Endothelial cell of umbilical vein (primary cell): Measurements from ENCODE around the gene PLEKHH2. TPM values are rescaled to one million over a fixed set of nuclear protein-coding genes. Genes with fewer than 3 reads are reported as not detected.

Source experiments
- BruUV-seq: library from RNA; stranded (reverse); fragments of 400-500 nt; replicated peaks from 2 replicates; lab custom pipeline; 2021; lab: Mats Ljungman, UMichigan
- CTCF ChIA-PET: fragments of 300-600, 350-600 bp; sonication (Branson Sonifier 250); formaldehyde crosslinking; loops from one replicate; lab custom pipeline; 2021; ENCODE audit warnings: antibody characterized with exemption, inconsistent platforms; lab: Charles Lee
- POLR2A ChIA-PET: fragments of 300-600, 350-600 bp; sonication (Branson Sonifier 250); formaldehyde crosslinking; loops from one replicate; lab custom pipeline; 2021; ENCODE audit warnings: antibody characterized with exemption, inconsistent platforms; lab: Charles Lee
- DNase-seq: peaks from one replicate; pipeline ENCODE4 v3.0.0-alpha.2; 2011; ENCODE audit warnings: low read depth, low spot score
- FAIRE-seq: peaks from 2 replicates; lab custom pipeline; 2011; peaks lifted over from hg19 to GRCh38; lab: Jason Lieb, UNC
- H2AFZ ChIP-seq: 2 replicates; pipeline ENCODE4 v1.6.0; 2012; ENCODE audit warnings: low read depth, low read length, control low read depth, inconsistent platforms
- H3K27ac ChIP-seq: 2 replicates; pipeline ENCODE4 v1.5.1; 2011; ENCODE audit warnings: low read depth, mild to moderate bottlenecking, control low read depth, low read length, moderate library complexity; ENCODE audit not compliant: insufficient read depth
- H3K27me3 ChIP-seq, 2 experiments: 2 replicates each; pipeline versions ENCODE4 v1.6.0 to v1.6.1; 2011; ENCODE audit warnings: low read length in 2 of 2, mixed read lengths in 1 of 2; ENCODE audit not compliant: control insufficient read depth in 2 of 2, insufficient read depth in 2 of 2
- H3K36me3 ChIP-seq, 2 experiments: 2 replicates in 1 of 2; 3 replicates in 1 of 2; pipeline ENCODE4 v1.5.1; 2011; ENCODE audit warnings: low read length in 2 of 2, mild to moderate bottlenecking in 1 of 2, moderate library complexity in 1 of 2; ENCODE audit not compliant: control insufficient read depth in 2 of 2, insufficient read depth in 2 of 2; ENCODE audit errors: extremely low read depth in 1 of 2
- H3K4me1 ChIP-seq: 3 replicates; pipeline ENCODE4 v1.5.1; 2011; ENCODE audit warnings: mild to moderate bottlenecking, low read length; ENCODE audit not compliant: control insufficient read depth, insufficient read depth; ENCODE audit errors: extremely low read depth
- H3K4me2 ChIP-seq: 2 replicates; pipeline ENCODE4 v1.6.1; 2011; ENCODE audit warnings: low read length, control low read depth, mixed read lengths; ENCODE audit not compliant: insufficient read depth
- H3K4me3 ChIP-seq, 3 experiments: fragments of 200-600 bp in 1 of 3; sonication (generic), shearing (Covaris generic) in 1 of 3; replicated peaks in 1 of 3; 2 replicates each; pipeline ENCODE4 v1.5.1; 2011 to 2016; ENCODE audit warnings: control low read depth in 3 of 3, low read length in 3 of 3, mild to moderate bottlenecking in 2 of 3, inconsistent platforms in 1 of 3, low read depth in 1 of 3, moderate library complexity in 1 of 3; ENCODE audit not compliant: insufficient read depth in 1 of 3
- H3K79me2 ChIP-seq: 2 replicates; pipeline ENCODE4 v1.6.0; 2012; ENCODE audit warnings: low read length, inconsistent platforms; ENCODE audit not compliant: control insufficient read depth, insufficient read depth
- H3K9ac ChIP-seq: replicated peaks from 2 replicates; pipeline ENCODE3; 2011; ENCODE audit warnings: low read length, control low read depth; ENCODE audit not compliant: insufficient read depth; ENCODE audit errors: extremely low read depth
- H3K9me1 ChIP-seq: replicated peaks from 3 replicates; pipeline ENCODE4 v1.6.0; 2011; ENCODE audit warnings: mild to moderate bottlenecking, low read length; ENCODE audit not compliant: control insufficient read depth, insufficient read depth; ENCODE audit errors: extremely low read depth
- H3K9me3 ChIP-seq: replicated peaks from 2 replicates; pipeline ENCODE4 v1.5.1; 2012; ENCODE audit warnings: low read length, inconsistent platforms; ENCODE audit not compliant: control insufficient read depth, insufficient read depth
- H4K20me1 ChIP-seq: replicated peaks from 2 replicates; pipeline ENCODE3; 2011; ENCODE audit warnings: mild to moderate bottlenecking, low read length; ENCODE audit not compliant: control insufficient read depth, insufficient read depth; ENCODE audit errors: extremely low read depth
- CTCF ChIP-seq, 2 donors: IDR thresholded peaks; 1 replicate in 1 of 2; 2 replicates in 1 of 2; pipeline ENCODE4 v1.5.1; 2011; ENCODE audit warnings: low read length in 2 of 2, mild to moderate bottlenecking in 2 of 2, moderate library complexity in 2 of 2, control low read depth in 1 of 2, inconsistent platforms in 1 of 2, low read depth in 1 of 2; ENCODE audit not compliant: insufficient read depth in 1 of 2; ENCODE audit errors: extremely low read depth in 1 of 2
- EZH2 ChIP-seq: IDR thresholded peaks from 2 replicates; pipeline ENCODE4 v1.6.1; 2012; ENCODE audit warnings: borderline replicate concordance, low read depth, mild to moderate bottlenecking, moderate library complexity, low read length, inconsistent platforms; ENCODE audit not compliant: severe bottlenecking
- FOS ChIP-seq: IDR thresholded peaks from 2 replicates; pipeline ENCODE4 v1.6.1; 2011; ENCODE audit warnings: mild to moderate bottlenecking, low read length, moderate library complexity, borderline replicate concordance; ENCODE audit not compliant: insufficient read depth
- GATA2 ChIP-seq: IDR thresholded peaks from 2 replicates; pipeline ENCODE4 v1.7.0; 2011; ENCODE audit warnings: low read depth, mild to moderate bottlenecking, moderate library complexity, mixed read lengths, low read length; ENCODE audit not compliant: insufficient read length, insufficient read depth
- JUN ChIP-seq: IDR thresholded peaks from 2 replicates; pipeline ENCODE4 v1.6.1; 2011; ENCODE audit warnings: borderline replicate concordance, low read depth; ENCODE audit not compliant: insufficient read length, insufficient read depth
- MAX ChIP-seq: IDR thresholded peaks from 2 replicates; pipeline ENCODE4 v1.6.1; 2011; ENCODE audit not compliant: insufficient read depth, insufficient read length
- MYC ChIP-seq: IDR thresholded peaks from one replicate; pipeline ENCODE4 v1.6.1; 2011; ENCODE audit warnings: mild to moderate bottlenecking, low read depth, low read length
- POLR2A ChIP-seq: IDR thresholded peaks from 2 replicates; pipeline ENCODE4 v1.6.1; 2012; ENCODE audit warnings: low read depth, mild to moderate bottlenecking, control low read depth, low read length
- POLR2AphosphoS5 ChIP-seq: IDR thresholded peaks from 2 replicates; pipeline ENCODE4 v1.6.1; 2012; ENCODE audit warnings: low read depth, mild to moderate bottlenecking, control low read depth, low read length, moderate library complexity; ENCODE audit not compliant: insufficient read depth
- dilution Hi-C: fragments of 300-500 bp; cut with MboI; formaldehyde crosslinking; loops from one replicate; pipeline ENCODE4 v1.15.0; 2019; ENCODE audit warnings: low sequenced_read_pairs; ENCODE audit not compliant: extremely low pct_ligation_motif_present
- intact Hi-C: fragments of 100-400 bp; cut with micrococcal nuclease; formaldehyde crosslinking; loops from one replicate; pipeline ENCODE4 v1.10.0; 2022
- polyA plus RNA-seq, 4 experiments: library from polyadenylated mRNA; depleted of rRNA in 3 of 4; stranded (reverse) in 3 of 4; unstranded in 1 of 4; fragments of >200 nt; gene quantifications; 2 replicates each; pipeline versions ENCODE4 v1.2.1 to v1.2.3, GENCODE V29; 2011 to 2012; ENCODE audit warnings: missing spikeins in 1 of 4
- total RNA-seq: library from RNA; stranded (reverse); gene quantifications from 2 replicates; pipeline ENCODE4 v1.2.3, GENCODE V29; 2021

PLEKHH2 gene
- total and polyA plus RNA-seq, 2 donors (not counting 3 experiments of a cell fraction or from before 2014, with no cell fraction given) = 0.41 to 0.58 TPM

- dilution Hi-C loops (no loop called here), intact Hi-C loops (no loop called here)
- Histone ChIP-seq H3K36me3 (no peaks in the 10 kb centered on the region), H3K9me1 (no peaks in the 10 kb centered on the region), H3K4me3 (no peak overlapping the region), H3K79me2 (no peaks in the 10 kb centered on the region), H3K9ac (no peak overlapping the region), H3K27ac (no peak overlapping the region), H3K4me2 (no peak overlapping the region), H4K20me1 (no peaks in the 10 kb centered on the region), H3K9me3 (no peaks in the 10 kb centered on the region), H3K4me1 (peaks cover 3% of the 10 kb centered on the region), H3K27me3 (no peaks in the 10 kb centered on the region), H2AFZ (peak overlapping the region; percentile 75)
- DNase-seq (peak; percentile 34), FAIRE-seq (peak; percentile 73)
- no peak for TF ChIP-seq GATA2
- no peak for TF ChIP-seq JUN
- TF ChIP-seq CTCF (IDR thresholded peaks at IDR 0.05; ENCODE audit: extremely low read depth in 1 of 2, insufficient read depth in 1 of 2, low read depth in 1 of 2, low read length in 2 of 2) = no peak
- TF ChIP-seq MAX = no peak
- TF ChIP-seq POLR2A = no peak
- no peak for TF ChIP-seq POLR2AphosphoS5
- no peak for TF ChIP-seq MYC
- TF ChIP-seq FOS = peak; percentile 43
- TF ChIP-seq EZH2 = no peak
- POLR2A ChIA-PET = no interaction called here
- CTCF ChIA-PET = interaction anchor here (0.9 kb wide), 1 partner anchor 182 kb away, joined by 3 read pairs; no protein-coding TSS in a partner anchor
- no TSS peak for BruUV-seq
Observed at GRCh38 chr2:43759195-43759594, 122.1 kb downstream of the PLEKHH2 start.
